Measurements from ENCODE around the gene PANK1.

- TF ChIP-seq CTCF (IDR thresholded peaks at IDR 0.05; ENCODE audit: low read depth, low read length, poor library complexity, severe bottlenecking) (no peak), EZH2phosphoT487 (IDR thresholded peaks at IDR 0.05; ENCODE audit: borderline replicate concordance, low read length) (no peak)
These were observed 35.2 kb downstream of the PANK1 start for GRCh38 chr10:89609833-89610346.

Measured in DOHH2 (cell line).